ENCODE results near the gene TMEM72. TPM values are rescaled to one million over a fixed set of nuclear protein-coding genes. Genes with fewer than 3 reads are reported as not detected.

TMEM72 gene
- total and polyA plus RNA-seq, 2 of the 13 experiments (the other 11 are each of a cell fraction or from before 2014, with no cell fraction given): 0.04 TPM; not detected in 1

DNA sequence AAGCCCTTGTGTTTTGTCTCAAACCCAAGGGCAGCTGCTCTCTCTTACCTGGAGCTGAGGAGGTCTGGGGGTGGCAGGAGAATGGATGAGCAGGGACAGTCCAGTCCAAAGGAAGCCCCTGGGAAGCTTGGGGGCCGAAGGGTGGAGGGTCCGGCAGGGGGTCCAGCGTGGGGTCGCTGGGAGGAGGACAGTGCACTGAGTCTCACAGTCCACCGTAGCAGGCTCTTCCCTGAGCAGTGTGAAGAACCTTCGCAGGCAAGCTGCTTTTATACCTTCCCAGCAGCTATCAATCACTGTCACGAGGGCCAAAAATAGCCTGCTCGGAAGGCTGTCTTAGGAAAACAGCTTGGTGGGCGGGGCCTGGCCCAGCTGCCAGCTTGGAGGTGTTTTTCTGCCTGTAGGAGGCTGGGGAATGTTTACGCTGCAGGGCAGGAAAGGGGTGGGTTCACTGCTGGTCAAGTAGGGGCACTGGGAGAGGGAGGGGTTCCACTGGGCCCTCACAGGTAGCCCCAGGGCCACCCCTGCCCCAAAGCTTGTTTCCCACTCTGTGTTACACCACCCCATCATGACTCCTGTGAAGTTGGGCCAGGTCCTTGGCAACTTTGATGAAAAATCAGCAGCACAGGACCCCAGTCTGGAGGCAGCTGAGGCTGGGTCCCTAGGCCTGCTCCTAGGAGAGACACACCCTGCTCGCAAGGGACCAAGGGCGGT is 67.6 kb downstream of the TMEM72 start, which contains the start of gene DEPP1 (continued):
- TF ChIP-seq NFIB (CRISPR knock-in tag; IDR thresholded peaks at IDR 0.05; ENCODE audit: borderline replicate concordance) (no peak), ZNF605 (CRISPR knock-in tag; IDR thresholded peaks at IDR 0.05) (peak; percentile 93; the same call in 1 of the 2 replicates), ZNF33A (CRISPR knock-in tag; IDR thresholded peaks at IDR 0.05; ENCODE audit: borderline replicate concordance) (no peak), ZNF354B (CRISPR knock-in tag; IDR thresholded peaks at IDR 0.05) (no peak; the same call in 1 of the 2 replicates), GZF1 (CRISPR knock-in tag; IDR thresholded peaks at IDR 0.05) (no peak), ZMYM3 (CRISPR knock-in tag; IDR thresholded peaks at IDR 0.05) (no peak), SAFB2 (CRISPR knock-in tag; IDR thresholded peaks at IDR 0.05; ENCODE audit: borderline replicate concordance, low read depth) (peak; percentile 78; the same call in 1 of the 2 replicates), NONO (IDR thresholded peaks at IDR 0.05) (no peak), NONO (CRISPR knock-in tag; conservative IDR thresholded peaks at IDR 0.05) (0 out of 2 replicates have a peak, but pooled peaks have one; percentile 30), HOXD1 (CRISPR knock-in tag; IDR thresholded peaks at IDR 0.05) (peak; percentile 100), ZNF766 (CRISPR knock-in tag; IDR thresholded peaks at IDR 0.05; ENCODE audit: borderline replicate concordance) (peak; percentile 70; the same call in 1 of the 2 replicates), PAX8 (CRISPR knock-in tag; IDR thresholded peaks at IDR 0.05; ENCODE audit: borderline replicate concordance) (no peak), HHEX (CRISPR knock-in tag; IDR thresholded peaks at IDR 0.05) (no peak; the same call in 1 of the 2 replicates), ZNF720 (CRISPR knock-in tag; IDR thresholded peaks at IDR 0.05) (no peak), MEIS1 (CRISPR knock-in tag; IDR thresholded peaks at IDR 0.05; ENCODE audit: borderline replicate concordance) (peak; percentile 100), ZFP37 (CRISPR knock-in tag; IDR thresholded peaks at IDR 0.05; ENCODE audit: borderline replicate concordance) (peak; percentile 96), HIVEP1 (CRISPR knock-in tag; IDR thresholded peaks at IDR 0.05) (no peak; the same call in 1 of the 2 replicates), SMAD3 (CRISPR knock-in tag; IDR thresholded peaks at IDR 0.05) (peak; percentile 99), SP1 (IDR thresholded peaks at IDR 0.05) (no peak), SP1 (CRISPR knock-in tag; IDR thresholded peaks at IDR 0.05) (peak; percentile 88)
- TF ChIP-seq, protein P1, sequence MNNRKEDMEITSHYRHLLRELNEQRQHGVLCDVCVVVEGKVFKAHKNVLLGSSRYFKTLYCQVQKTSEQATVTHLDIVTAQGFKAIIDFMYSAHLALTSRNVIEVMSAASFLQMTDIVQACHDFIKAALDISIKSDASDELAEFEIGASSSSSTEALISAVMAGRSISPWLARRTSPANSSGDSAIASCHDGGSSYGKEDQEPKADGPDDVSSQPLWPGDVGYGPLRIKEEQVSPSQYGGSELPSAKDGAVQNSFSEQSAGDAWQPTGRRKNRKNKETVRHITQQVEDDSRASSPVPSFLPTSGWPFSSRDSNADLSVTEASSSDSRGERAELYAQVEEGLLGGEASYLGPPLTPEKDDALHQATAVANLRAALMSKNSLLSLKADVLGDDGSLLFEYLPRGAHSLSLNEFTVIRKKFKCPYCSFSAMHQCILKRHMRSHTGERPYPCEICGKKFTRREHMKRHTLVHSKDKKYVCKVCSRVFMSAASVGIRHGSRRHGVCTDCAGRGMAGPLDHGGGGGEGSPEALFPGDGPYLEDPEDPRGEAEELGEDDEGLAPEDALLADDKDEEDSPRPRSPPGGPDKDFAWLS (CRISPR knock-in tag; IDR thresholded peaks at IDR 0.05; ENCODE audit: borderline replicate concordance): no peak
- TF ChIP-seq, protein P2, sequence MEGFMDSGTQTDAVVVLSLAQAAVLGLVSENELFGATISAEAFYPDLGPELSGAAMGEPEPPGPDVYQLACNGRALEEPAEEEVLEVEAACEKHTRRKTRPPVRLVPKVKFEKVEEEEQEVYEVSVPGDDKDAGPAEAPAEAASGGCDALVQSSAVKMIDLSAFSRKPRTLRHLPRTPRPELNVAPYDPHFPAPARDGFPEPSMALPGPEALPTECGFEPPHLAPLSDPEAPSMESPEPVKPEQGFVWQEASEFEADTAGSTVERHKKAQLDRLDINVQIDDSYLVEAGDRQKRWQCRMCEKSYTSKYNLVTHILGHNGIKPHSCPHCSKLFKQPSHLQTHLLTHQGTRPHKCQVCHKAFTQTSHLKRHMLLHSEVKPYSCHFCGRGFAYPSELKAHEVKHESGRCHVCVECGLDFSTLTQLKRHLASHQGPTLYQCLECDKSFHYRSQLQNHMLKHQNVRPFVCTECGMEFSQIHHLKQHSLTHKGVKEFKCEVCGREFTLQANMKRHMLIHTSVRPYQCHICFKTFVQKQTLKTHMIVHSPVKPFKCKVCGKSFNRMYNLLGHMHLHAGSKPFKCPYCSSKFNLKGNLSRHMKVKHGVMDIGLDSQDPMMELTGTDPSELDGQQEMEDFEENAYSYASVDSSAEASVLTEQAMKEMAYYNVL (CRISPR knock-in tag; IDR thresholded peaks at IDR 0.05; ENCODE audit: borderline replicate concordance): peak; percentile 57; the same call in 1 of the 2 replicates
- TF ChIP-seq, protein P3, sequence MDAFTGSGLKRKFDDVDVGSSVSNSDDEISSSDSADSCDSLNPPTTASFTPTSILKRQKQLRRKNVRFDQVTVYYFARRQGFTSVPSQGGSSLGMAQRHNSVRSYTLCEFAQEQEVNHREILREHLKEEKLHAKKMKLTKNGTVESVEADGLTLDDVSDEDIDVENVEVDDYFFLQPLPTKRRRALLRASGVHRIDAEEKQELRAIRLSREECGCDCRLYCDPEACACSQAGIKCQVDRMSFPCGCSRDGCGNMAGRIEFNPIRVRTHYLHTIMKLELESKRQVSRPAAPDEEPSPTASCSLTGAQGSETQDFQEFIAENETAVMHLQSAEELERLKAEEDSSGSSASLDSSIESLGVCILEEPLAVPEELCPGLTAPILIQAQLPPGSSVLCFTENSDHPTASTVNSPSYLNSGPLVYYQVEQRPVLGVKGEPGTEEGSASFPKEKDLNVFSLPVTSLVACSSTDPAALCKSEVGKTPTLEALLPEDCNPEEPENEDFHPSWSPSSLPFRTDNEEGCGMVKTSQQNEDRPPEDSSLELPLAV (CRISPR knock-in tag; conservative IDR thresholded peaks at IDR 0.05; ENCODE audit: low read depth): no peak
